CD4-positive, alpha-beta T cell treated with Interferon alpha-2 for 1 hour (primary cell): ENCODE measurements around the gene KIF3A.

Experiments used
- DNase-seq, 2 donors: peaks; one replicate each; pipeline ENCODE4 v3.0.0-alpha.2; 2020 to 2022

Gene KIF3A

DNA sequence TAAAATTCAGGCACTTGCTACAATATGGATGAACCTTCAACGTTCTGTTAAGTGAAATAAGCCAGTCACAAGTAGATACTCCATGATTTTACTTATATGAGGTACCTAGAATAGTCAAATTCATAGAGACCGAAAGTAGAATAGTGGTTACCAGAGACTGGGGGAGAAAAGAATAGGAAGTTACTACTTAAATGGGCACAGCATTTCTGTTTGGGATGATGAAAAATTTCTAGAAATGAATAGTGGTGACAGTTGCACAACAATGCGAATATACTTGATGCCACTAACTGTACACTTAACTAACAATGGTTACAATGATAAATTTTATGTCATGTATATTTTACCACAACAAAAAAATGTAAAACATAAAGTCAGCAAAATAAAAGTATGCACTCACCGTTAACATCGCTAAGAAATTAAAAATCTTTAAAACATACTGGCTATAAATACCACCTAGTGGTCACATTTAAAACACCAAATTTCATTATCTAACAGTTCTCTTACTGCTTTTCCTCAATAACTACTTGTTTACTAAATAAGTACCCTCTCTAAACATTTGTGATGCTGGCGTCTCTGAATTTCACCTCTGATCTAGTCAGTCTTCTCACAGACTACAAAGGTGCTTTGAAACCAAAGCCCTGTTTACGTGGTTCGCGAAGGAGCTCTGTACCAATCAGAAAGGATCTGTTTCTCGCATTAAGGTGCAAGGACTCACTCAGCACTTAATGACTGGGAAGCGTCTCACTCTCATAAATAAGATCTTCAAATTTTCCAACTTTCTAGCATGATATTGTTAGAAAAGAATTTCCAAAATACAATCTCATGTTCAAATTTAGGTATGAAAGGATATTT, 22.7 kb downstream of the KIF3A start:
- peak in 1 of 2 donors; percentile 33 for DNase-seq

DNA sequence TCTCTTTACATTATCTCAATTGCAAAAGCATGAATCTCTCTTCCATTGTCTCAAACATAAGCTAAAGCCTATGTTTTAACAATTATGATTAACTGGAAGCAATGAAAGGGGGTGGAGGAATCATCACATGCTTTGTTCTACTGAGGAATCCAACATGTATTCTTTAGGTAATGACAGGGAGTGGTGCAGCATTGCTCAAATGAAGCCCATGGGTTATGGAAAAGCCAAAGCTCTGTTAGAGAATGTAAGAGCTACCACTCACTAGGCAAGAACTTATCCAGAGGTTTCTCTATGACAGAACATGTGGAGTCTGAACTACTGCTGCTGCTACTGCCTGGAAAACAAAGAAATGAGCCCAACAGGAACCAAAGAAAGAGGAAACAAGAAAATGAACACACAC, 28.7 kb downstream of the KIF3A start:
- DNase-seq = no peak

GRCh38 chr5:132704875-132705274, 32.5 kb downstream of the KIF3A start:
- no peak for DNase-seq

GRCh38 chr5:132695956-132696355, 41.4 kb downstream of the KIF3A start:
- no peak for DNase-seq

GRCh38 chr5:132692632-132692967, 44.7 kb downstream of the KIF3A start:
- no peak for DNase-seq

GRCh38 chr5:132691755-132692631, 45.4 kb downstream of the KIF3A start:
- DNase-seq = peak in 1 of 2 donors; percentile 12

GRCh38 chr5:132690156-132690555, 47.2 kb downstream of the KIF3A start:
- no peak for DNase-seq

- no peak for DNase-seq
These were observed 47.8 kb downstream of the KIF3A start for GRCh38 chr5:132689513-132689912.

GRCh38 chr5:132688536-132689339, 48.6 kb downstream of the KIF3A start:
- peak in 1 of 2 donors; percentile 55 for DNase-seq

DNA sequence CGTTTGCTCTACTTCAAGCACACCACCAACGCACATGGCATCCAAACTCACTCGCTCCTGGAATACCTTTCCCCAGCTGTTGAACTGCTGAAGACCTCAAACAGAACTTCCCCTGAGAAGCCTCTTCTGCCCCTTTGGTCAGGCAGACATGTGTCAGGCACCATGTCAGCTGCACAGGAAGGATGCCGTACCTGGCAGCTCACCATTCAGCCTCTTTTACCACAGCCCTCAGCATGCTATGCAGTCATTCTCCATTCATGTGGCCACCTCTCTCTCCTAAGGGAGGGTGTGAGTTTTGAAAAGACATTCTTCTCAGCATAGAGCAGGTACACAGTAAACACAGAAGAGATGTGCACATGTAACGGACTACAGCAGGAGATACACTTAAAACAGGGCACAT, 49.4 kb downstream of the KIF3A start:
- peak in 1 of 2 donors; percentile 46 for DNase-seq

DNA sequence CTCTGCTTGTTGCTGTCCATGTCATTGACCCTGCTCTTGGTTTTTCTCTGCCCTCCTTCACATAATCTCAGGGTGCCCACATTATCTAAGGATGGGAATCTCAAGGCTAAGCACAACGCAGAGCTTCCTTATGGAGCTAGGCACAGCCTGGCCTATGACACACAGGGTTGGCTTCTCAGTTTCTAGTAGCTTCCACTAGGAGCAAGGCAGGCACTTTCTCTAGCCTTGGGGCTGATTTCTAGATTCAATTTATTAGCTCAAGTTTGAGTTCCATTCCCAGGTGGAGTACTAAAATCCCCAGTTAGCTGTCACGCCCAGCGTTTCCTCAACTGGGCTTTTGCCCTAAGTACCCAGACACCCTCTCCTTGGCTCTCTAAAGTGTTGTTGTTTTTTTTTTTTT, 51.2 kb downstream of the KIF3A start:
- DNase-seq = no peak

DNA sequence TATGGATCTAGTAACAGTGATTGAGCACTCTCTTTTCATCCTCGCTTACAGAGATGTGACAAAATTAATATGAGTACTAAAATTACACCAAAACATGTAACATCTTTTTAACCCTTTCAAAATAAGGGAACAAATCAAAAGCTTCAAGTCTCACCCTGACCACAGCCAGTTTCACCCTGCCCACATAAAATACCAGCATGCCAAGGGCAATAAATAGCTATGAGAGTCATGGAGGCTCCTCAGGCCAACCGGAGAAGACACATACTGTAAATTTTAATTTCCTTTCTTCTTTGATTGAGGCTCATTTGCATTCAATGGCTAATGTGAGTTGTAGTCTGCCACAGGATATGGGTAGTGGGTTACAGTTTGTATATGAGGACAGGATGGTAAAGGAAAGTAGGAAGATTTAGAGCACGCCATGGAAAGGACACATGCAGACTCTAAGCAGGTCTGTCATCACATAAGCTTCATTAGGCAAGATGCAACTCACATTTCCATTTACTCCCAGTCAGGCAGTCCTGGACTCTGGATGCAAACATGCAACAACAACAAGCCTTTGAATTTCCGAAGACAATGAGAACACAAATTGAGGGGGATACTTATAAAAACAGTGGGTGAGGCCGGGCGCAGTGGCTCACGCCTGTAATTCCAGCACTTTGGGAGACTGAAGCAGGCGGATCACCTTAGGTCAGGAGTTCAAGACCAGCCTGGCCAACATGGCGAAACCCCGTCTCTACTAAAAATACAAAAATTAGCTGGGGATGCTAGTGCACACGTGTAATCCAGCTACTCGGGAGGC, 52.2 kb downstream of the KIF3A start:
- DNase-seq = no peak

DNA sequence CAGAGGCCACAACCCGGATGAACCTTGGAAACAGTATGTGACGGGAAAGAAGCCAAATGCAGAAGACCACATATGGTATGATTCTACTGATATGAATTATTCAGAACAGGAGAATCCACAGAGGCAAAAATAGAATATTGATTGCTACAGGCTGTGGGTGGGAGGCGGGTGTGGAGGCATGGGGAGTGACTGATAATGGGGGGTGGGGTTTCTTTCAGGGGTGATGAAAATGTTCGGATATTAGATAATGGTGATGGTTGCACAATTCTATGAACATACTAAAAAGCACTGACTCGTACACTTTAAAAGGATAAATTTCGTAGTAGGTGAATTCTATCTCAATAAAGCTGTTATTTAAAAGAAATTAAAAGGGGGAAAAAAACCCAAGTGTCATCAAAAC, 52.9 kb downstream of the KIF3A start:
- DNase-seq = no peak

DNA sequence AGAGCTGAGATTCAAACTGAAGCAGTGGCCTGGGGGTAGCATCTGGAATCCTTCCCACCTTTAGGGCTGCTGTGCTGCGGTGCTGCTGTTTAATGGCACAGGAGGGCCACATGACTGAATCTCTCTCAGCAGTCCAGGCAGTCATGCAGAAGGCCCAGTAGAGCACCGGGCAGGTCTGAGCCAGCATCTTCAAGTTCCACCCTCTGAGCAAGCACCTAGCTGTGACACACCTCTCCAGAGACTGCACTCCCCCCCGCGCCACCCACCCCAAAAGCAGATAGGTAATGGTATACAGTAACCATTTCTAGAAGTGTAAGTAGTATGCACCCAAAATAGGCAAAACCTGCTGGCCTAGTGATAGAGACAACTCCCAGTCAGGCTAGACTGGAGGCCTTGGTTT, 55.4 kb downstream of the KIF3A start:
- DNase-seq = no peak

DNA sequence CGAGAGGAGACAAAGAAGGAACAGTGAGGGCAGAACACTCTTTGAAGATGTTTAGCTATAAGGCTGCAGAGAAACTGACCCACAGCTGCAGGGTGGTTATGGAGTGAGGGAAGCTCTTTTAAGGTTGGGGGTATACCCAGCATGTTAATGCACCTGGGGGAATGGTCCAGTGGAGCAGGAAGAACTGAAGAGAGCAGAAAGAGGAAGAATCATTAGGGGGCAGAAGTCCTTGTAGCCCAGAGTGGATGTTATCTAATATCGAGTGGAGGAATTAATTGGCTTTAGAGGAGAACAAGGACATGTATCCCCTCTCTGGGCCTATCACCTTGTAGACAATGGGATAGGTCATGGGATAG, 55.9 kb downstream of the KIF3A start:
- no peak for DNase-seq

- DNase-seq = no peak
These were observed 56.4 kb downstream of the KIF3A start for GRCh38 chr5:132680780-132681475.

GRCh38 chr5:132679717-132680380, 57.5 kb downstream of the KIF3A start:
- no peak for DNase-seq

- DNase-seq = no peak
These were observed 58.2 kb downstream of the KIF3A start for GRCh38 chr5:132679166-132679565.

GRCh38 chr5:132678735-132679134, 58.6 kb downstream of the KIF3A start:
- DNase-seq = no peak

DNA sequence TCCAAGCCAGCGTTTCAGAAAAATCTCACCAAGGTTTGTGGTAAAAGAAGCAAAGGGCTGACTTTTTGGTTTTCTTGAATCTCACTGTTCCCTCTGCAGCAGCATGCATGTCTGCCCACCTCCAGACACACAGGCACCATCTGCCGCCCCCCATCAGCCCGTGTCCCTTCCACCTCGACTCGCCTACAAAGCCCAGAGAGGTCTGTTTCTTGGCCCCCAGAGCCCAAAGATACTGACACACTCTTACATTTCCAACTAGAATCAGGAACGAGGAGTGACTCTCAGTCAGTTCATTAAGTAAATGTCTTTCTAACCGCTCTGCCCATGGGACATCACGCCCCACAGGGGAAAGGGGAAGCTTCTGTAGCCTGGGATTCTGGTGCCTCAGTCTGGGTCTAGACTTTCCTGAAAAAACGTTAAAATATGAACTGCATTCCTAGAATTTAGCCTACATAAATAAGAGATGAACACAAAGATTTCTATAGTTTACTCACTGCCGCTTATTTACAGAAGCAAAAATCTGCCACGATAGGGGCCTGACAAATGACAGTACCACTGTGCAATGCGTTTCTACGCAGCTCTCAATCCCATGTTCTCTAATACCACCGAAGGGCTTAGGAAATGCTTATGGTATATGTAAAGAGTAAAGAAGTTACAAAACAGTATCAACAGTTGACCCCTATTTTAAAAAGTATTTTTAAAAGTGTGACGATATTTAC, 59.5 kb downstream of the KIF3A start:
- no peak for DNase-seq

DNA sequence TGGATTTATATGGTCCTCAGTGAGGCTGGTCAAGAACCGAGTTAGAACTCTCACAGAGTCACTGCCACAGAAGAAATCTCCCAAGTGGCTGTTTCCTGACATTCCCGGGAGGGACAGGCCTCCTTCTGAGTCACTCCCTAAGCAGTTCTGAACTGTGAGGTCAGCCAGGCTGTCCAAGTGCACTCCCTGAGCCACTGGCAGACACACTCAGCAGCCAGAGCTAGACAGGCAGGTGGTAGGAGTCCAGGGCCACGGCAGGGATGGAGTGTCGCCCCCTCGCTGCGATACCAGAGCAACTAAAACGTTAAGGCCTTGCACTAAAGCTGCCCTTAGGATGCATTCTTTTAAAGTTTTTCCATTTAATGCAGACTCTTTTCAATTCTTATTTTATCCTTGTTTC, 60.2 kb downstream of the KIF3A start:
- DNase-seq = no peak
